Right cardiac atrium (tissue), 5 donors: ENCODE data around the gene HUS1B. TPM values are rescaled to one million over a fixed set of nuclear protein-coding genes. Genes with fewer than 3 reads are reported as not detected.
A peak's percentile ranks its signal among the peaks of the same experiment; 100 is the strongest.

Source experiments
- ATAC-seq, 2 donors: fragments of 200-7000 bp; cut with Tn5 transposase; one replicate each; pipeline versions ENCODE4 v1.8.0 to v1.9.1; 2020; ENCODE audit warnings: moderate library complexity in 2 of 2, mild to moderate bottlenecking in 1 of 2
- DNase-seq, 3 donors: peaks; one replicate each; pipeline ENCODE4 v3.0.0-alpha.2; 2020
- H3K27ac ChIP-seq: one replicate; pipeline ENCODE4 v1.5.1; 2013; ENCODE audit warnings: mild to moderate bottlenecking, low read length, control low read depth, moderate library complexity
- H3K27me3 ChIP-seq: one replicate; pipeline ENCODE4 v1.6.1; 2013; ENCODE audit not compliant: control insufficient read depth, insufficient read depth
- H3K4me1 ChIP-seq: one replicate; pipeline ENCODE4 v1.6.1; 2013; ENCODE audit warnings: low read length; ENCODE audit not compliant: control insufficient read depth, insufficient read depth
- H3K4me3 ChIP-seq: one replicate; pipeline ENCODE4 v1.5.1; 2013; ENCODE audit warnings: low read length, control low read depth
- H3K9me3 ChIP-seq: one replicate; pipeline ENCODE4 v1.6.1; 2013; ENCODE audit warnings: low read length; ENCODE audit not compliant: control insufficient read depth
- WGBS: extraction: QIAGEN DNeasy Blood & Tissue Kit; methylation state at CpG from one replicate; pipeline ENCODE4 v1.1.7; 2013; 5-methylcytosine and 5-hydroxymethylcytosine counted together
- intact Hi-C, 4 donors: fragments of 100-400 bp; cut with DNase I; formaldehyde crosslinking; loops; one replicate each; pipeline versions ENCODE4 v1.11.0 to v1.14.0; 2022 to 2023
- polyA plus RNA-seq: library from polyadenylated mRNA; stranded (reverse); fragments of 200-250 nt; gene quantifications from one replicate; pipeline ENCODE4 v1.2.3, GENCODE V29; 2013
- total RNA-seq, 4 donors: library from RNA; stranded (reverse); fragmentation: NEBNext Ultra II Directional; extraction: Animal tissue kit (Norgen Biotek cat#: 25700); gene quantifications; one replicate each; pipeline ENCODE4 v1.2.1, GENCODE V29; 2021
- donor health status: healthy with polysubstance abuse.
- donor health status: DM: no; HTN: yes; CAD: no.
- donor health status: DM: no; HTN: no; CAD: no.
- donor health status: DM: no; HTN: yes; CAD: no; lungs with severe emphysema.
- donor health status: DM: yes; HTN: yes; CAD: no.

The HUS1B gene
- total and polyA plus RNA-seq, 5 donors: 0.29 to 0.58 (median 0.31) TPM; not detected in 2

- 54% methylated on average over 4 of the region's 4 CpGs for WGBS
- DNase-seq: no peak
- Histone ChIP-seq H3K27ac (no peak overlapping the region), H3K4me1 (no peaks in the 10 kb centered on the region), H3K27me3 (no peaks in the 10 kb centered on the region), H3K4me3 (no peak overlapping the region), H3K9me3 (no peaks in the 10 kb centered on the region)
- intact Hi-C loops: no loop called here
- ATAC-seq: no peak
Observed at GRCh38 chr6:650098-650497, 6.8 kb downstream of the HUS1B start.

DNA sequence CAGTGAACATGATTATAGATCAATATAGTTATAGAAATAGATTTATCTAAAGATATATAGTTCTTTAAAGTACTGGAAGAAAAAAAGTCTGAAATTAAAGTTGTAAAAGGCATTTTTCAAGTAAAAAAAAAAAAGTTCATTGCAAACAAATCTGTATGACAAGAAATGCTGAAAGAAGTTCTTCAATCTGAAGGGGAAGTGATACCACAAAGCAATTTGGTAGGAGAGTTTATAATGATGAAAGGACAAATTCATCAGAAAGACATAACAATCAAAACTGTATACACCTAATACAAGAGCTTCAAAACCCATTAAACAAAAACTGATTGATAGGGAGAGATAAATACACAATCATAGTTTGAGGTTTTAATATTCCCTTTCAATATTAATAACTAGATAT is 14.1 kb downstream of the HUS1B start:
- Histone ChIP-seq H3K27me3 (no peaks in the 10 kb centered on the region), H3K9me3 (no peaks in the 10 kb centered on the region), H3K4me3 (no peak overlapping the region), H3K27ac (no peak overlapping the region), H3K4me1 (no peaks in the 10 kb centered on the region)
- DNase-seq (no peak), ATAC-seq (no peak)
- intact Hi-C loops: no loop called here

GRCh38 chr6:641225-641985 is 15.5 kb downstream of the HUS1B start:
- no peak overlapping the region for H3K27ac ChIP-seq
- H3K4me3 ChIP-seq: no peak overlapping the region
- DNase-seq (no peak), ATAC-seq (no peak)
- intact Hi-C loops: no loop called here
- 98% methylated on average over 8 of the region's 8 CpGs for WGBS
- no peaks in the 10 kb centered on the region for H3K4me1 ChIP-seq
- no peaks in the 10 kb centered on the region for H3K9me3 ChIP-seq
- H3K27me3 ChIP-seq: no peaks in the 10 kb centered on the region

GRCh38 chr6:636488-636887 is 20.4 kb downstream of the HUS1B start:
- WGBS: 70% methylated on average over 5 of the region's 5 CpGs
- no peaks in the 10 kb centered on the region for H3K4me1 ChIP-seq
- H3K4me3 ChIP-seq: no peak overlapping the region
- H3K27ac ChIP-seq: no peak overlapping the region
- intact Hi-C loops: no loop called here
- H3K9me3 ChIP-seq: no peaks in the 10 kb centered on the region
- DNase-seq: no peak
- H3K27me3 ChIP-seq: no peaks in the 10 kb centered on the region
- no peak for ATAC-seq

DNA sequence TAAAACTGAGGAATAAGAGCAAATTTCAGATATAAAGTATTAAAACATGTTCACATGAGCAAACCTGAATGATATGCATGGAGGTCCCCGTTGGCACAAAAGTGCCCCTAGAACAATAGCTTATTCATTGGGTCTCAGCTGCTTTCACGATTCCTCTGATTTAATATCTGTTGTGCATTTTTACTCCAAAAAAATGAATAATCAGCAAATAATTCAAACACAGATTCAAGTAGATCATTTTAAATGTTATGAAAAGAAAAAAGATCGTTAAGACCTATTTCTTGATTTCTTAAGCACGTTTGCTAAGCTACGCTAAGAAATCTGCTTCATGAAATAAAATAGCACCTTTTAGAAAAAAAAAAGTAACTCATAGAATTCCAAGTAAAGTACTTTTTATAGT is 21.7 kb downstream of the HUS1B start:
- 81% methylated on average over 5 of the region's 5 CpGs for WGBS
- no peak for ATAC-seq
- DNase-seq: no peak

DNA sequence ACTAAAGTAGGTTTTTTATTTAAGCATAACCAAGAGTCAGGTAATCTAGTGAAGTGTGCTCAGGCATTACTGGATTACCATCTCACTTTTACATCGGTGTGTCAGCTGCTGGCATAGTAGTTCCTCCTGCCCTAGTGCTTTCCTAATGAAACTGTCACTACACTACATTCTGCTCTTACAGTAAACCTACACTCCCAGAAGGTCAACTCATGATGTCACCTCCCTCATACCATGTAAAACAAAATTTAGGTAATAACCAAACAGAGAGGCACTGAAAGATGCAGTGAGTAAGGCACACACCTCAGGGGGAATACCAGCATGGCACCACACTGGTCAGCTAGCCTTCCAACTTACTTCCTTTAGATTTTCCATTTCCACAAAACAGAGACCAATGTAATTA is 23.3 kb downstream of the HUS1B start:
- 99% methylated on average over 1 of the region's 1 CpG for WGBS
- no peak overlapping the region for H3K27ac ChIP-seq
- no peaks in the 10 kb centered on the region for H3K4me1 ChIP-seq
- H3K27me3 ChIP-seq: no peaks in the 10 kb centered on the region
- no peak for ATAC-seq
- no peak for DNase-seq
- intact Hi-C loops: no loop called here
- H3K4me3 ChIP-seq: no peak overlapping the region
- no peaks in the 10 kb centered on the region for H3K9me3 ChIP-seq

More for the DNA sequence above, 21.7 kb downstream of the HUS1B start:
- Histone ChIP-seq H3K4me1 (no peaks in the 10 kb centered on the region), H3K27me3 (no peaks in the 10 kb centered on the region), H3K9me3 (no peaks in the 10 kb centered on the region), H3K4me3 (no peak overlapping the region), H3K27ac (no peak overlapping the region)
- intact Hi-C loops: no loop called here

DNA sequence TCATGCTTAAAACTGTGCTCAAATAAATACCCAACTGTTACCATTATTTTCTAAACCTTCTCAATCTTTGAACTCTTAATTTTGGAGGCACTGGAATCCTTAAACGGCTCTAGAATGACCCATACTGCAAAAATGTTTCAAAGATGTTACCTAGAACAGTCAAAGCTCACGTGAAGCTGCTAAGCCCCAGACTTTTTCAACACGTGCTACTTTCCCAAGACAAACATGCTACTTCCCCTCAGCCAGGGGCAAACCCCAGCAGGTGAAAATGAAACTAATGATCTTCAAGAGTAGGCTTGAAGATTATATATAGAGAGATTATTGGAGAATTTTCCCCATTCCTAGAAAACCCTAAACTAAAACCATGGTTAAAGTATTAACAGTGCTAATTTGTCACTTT is 28.1 kb downstream of the HUS1B start:
- WGBS: 83% methylated on average over 3 of the region's 3 CpGs
- H3K4me1 ChIP-seq: no peaks in the 10 kb centered on the region
- no peak for DNase-seq
- no peak for ATAC-seq
- no peak overlapping the region for H3K4me3 ChIP-seq
- H3K27ac ChIP-seq: no peak overlapping the region
- no peaks in the 10 kb centered on the region for H3K9me3 ChIP-seq
- no peaks in the 10 kb centered on the region for H3K27me3 ChIP-seq
- intact Hi-C loops: no loop called here

DNA sequence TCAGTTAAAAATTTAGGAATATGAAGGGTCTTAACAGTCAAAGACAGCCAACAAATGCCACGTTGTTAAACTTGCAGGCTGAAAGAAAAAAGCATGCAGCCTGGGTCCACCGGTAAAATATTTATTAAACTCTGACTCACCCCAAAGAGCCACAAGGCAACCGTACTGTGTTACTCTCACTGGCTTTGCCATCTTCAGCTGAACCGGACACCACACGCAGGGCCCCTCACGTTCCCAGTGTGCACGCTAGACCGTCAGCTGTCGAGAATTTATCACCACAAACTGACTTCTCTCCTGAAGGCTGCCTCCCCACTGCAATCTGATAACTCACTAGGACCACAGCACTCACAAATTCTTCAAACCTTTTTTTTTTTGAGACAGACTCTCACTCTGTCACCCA is 30.7 kb downstream of the HUS1B start:
- ATAC-seq (no peak), DNase-seq (no peak)
- intact Hi-C loops: no loop called here
- no peaks in the 10 kb centered on the region for H3K4me1 ChIP-seq
- no peaks in the 10 kb centered on the region for H3K9me3 ChIP-seq
- no peak overlapping the region for H3K27ac ChIP-seq
- H3K4me3 ChIP-seq: no peak overlapping the region
- 90% methylated on average over 9 of the region's 9 CpGs for WGBS
- H3K27me3 ChIP-seq: no peaks in the 10 kb centered on the region

GRCh38 chr6:624979-625378 is 31.9 kb downstream of the HUS1B start:
- ATAC-seq: peak in 1 of 2 donors; percentile 88
- intact Hi-C loops: no loop called here
- no peak overlapping the region for H3K27ac ChIP-seq
- peak in 1 of 3 donors; percentile 40 for DNase-seq
- no peaks in the 10 kb centered on the region for H3K27me3 ChIP-seq
- no peaks in the 10 kb centered on the region for H3K4me1 ChIP-seq
- H3K4me3 ChIP-seq: no peak overlapping the region
- WGBS: 69% methylated on average over 11 of the region's 11 CpGs
- H3K9me3 ChIP-seq: no peaks in the 10 kb centered on the region

- WGBS: 81% methylated on average over 7 of the region's 7 CpGs
- intact Hi-C loops: no loop called here
- Histone ChIP-seq H3K27me3 (no peaks in the 10 kb centered on the region), H3K4me3 (no peak overlapping the region), H3K4me1 (no peaks in the 10 kb centered on the region), H3K9me3 (no peaks in the 10 kb centered on the region), H3K27ac (no peak overlapping the region)
- no peak for ATAC-seq
- DNase-seq: no peak
Observed at GRCh38 chr6:622462-622861, 34.4 kb downstream of the HUS1B start.

- intact Hi-C loops: no loop called here
- 95% methylated on average over 9 of the region's 9 CpGs for WGBS
- Histone ChIP-seq H3K27ac (no peak overlapping the region), H3K4me3 (no peak overlapping the region), H3K27me3 (no peaks in the 10 kb centered on the region), H3K4me1 (no peaks in the 10 kb centered on the region), H3K9me3 (no peaks in the 10 kb centered on the region)
- DNase-seq: no peak
- ATAC-seq: no peak
Observed at GRCh38 chr6:621931-622330, 35.0 kb downstream of the HUS1B start.

DNA sequence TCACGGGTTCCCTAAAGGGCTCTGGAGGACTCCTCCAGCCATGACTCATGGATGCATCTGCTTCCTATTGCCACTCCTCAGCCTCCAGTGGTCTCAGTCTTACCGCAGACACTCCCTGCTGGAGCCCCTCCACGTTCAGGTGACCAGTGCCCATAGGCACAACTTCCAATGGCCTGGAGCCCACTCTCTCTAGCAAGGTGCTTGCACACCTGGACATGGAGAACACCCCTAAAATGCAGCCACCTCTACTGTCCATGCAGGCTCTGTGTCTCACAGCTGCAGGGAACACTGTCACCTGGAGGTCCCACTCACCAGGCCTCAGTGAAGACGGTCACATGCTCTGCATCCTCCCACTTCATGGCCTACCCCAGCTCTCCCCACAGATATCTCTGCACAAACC is 36.0 kb downstream of the HUS1B start:
- no peak for DNase-seq
- ATAC-seq: no peak
- Histone ChIP-seq H3K4me1 (no peaks in the 10 kb centered on the region), H3K27ac (no peak overlapping the region), H3K4me3 (no peak overlapping the region), H3K27me3 (no peaks in the 10 kb centered on the region), H3K9me3 (no peaks in the 10 kb centered on the region)
- 96% methylated on average over 4 of the region's 4 CpGs for WGBS
- intact Hi-C loops: no loop called here
